Measurements from ENCODE around the gene NTM.

The NTM gene

GRCh38 chr11:131373095-131373725 lies 2.8 kb downstream of the NTM start:
- DNase-seq (ENCODE audit: low read depth), result no peak

GRCh38 chr11:131373756-131374155 lies 3.3 kb downstream of the NTM start:
- DNase-seq (ENCODE audit: low read depth), result no peak

- no peak for DNase-seq (ENCODE audit: low read depth)
Observed at GRCh38 chr11:131375421-131375820, 5.0 kb downstream of the NTM start.

- DNase-seq (ENCODE audit: low read depth), result no peak
Observed at GRCh38 chr11:131375915-131376314, 5.5 kb downstream of the NTM start.

- no peak for DNase-seq (ENCODE audit: low read depth)
Observed at GRCh38 chr11:131378931-131379330, 8.5 kb downstream of the NTM start.

GRCh38 chr11:131385763-131386390 lies 15.5 kb downstream of the NTM start:
- no peak for DNase-seq (ENCODE audit: low read depth)

GRCh38 chr11:131386408-131386807 lies 16.0 kb downstream of the NTM start:
- DNase-seq (ENCODE audit: low read depth), result no peak

- no peak for DNase-seq (ENCODE audit: low read depth)
Observed at GRCh38 chr11:131388030-131388429, 17.6 kb downstream of the NTM start.

GRCh38 chr11:131389582-131389981 lies 19.2 kb downstream of the NTM start:
- DNase-seq (ENCODE audit: low read depth), result no peak

- no peak for DNase-seq (ENCODE audit: low read depth)
Observed at GRCh38 chr11:131391176-131391575, 20.8 kb downstream of the NTM start.

GRCh38 chr11:131392528-131393255 lies 22.3 kb downstream of the NTM start:
- no peak for DNase-seq (ENCODE audit: low read depth)

- no peak for DNase-seq (ENCODE audit: low read depth)
Observed at GRCh38 chr11:131393691-131394090, 23.3 kb downstream of the NTM start.

GRCh38 chr11:131397675-131398074 lies 27.3 kb downstream of the NTM start:
- DNase-seq (ENCODE audit: low read depth), result no peak

- DNase-seq (ENCODE audit: low read depth), result no peak
Observed at GRCh38 chr11:131402040-131402439, 31.6 kb downstream of the NTM start.

GRCh38 chr11:131404010-131404409 lies 33.6 kb downstream of the NTM start:
- no peak for DNase-seq (ENCODE audit: low read depth)

- no peak for DNase-seq (ENCODE audit: low read depth)
Observed at GRCh38 chr11:131408025-131408640, 37.7 kb downstream of the NTM start.

GRCh38 chr11:131409345-131409744 lies 38.9 kb downstream of the NTM start:
- DNase-seq (ENCODE audit: low read depth), result no peak

GRCh38 chr11:131411636-131412035 lies 41.2 kb downstream of the NTM start:
- DNase-seq (ENCODE audit: low read depth), result no peak

- no peak for DNase-seq (ENCODE audit: low read depth)
Observed at GRCh38 chr11:131412061-131412460, 41.6 kb downstream of the NTM start.

- no peak for DNase-seq (ENCODE audit: low read depth)
Observed at GRCh38 chr11:131413217-131413616, 42.8 kb downstream of the NTM start.

- no peak for DNase-seq (ENCODE audit: low read depth)
Observed at GRCh38 chr11:131418189-131418588, 47.8 kb downstream of the NTM start.

- no peak for DNase-seq (ENCODE audit: low read depth)
Observed at GRCh38 chr11:131421066-131421855, 50.8 kb downstream of the NTM start.
